Measurements from ENCODE around the gene MUSK.
"Not testable (repeated sequence)": the region's sequence is repeated elsewhere in the genome, so short reads cannot be mapped to it uniquely, and the experiment has no call there.

The MUSK gene

DNA sequence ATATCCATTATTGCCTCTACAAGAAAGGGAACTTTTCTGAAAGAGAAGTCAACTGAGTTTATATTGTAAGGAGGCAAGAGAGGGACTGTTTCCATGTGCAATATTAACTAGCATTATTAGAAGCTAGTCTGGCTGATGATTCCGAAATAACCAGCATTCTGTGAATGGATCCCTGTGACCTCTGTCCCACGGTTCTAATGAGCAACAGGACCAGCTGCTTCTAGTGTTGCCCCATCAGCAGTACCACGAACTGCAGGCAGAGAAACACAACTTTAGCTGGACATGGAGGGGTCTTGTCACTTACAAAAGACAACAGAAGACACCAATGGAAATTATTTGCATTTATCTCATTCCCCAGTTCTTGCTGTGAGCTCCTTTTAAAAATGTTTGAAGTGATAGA, 95.4 kb downstream of the MUSK start:
- DNase-seq = no peak

DNA sequence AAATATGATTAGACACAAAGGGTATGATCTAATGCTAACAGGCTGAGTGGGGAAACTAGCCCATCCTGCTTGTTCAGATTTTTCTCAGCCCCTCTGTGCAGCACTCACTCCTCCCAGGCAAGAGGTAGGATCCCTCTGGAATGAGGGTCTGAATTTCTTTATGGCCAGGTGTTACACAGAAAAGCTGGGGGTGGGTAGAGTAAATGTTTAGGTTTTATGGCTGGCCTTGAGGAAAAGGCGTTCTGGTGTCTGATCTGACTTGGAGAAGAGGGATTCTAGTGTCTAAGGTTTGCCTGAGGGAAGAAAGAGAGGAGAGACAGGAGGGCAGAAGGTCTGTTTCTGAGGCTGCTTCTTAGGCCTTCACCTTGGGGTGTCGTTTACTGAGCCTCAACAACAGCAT, 97.3 kb downstream of the MUSK start:
- no peak for DNase-seq

DNA sequence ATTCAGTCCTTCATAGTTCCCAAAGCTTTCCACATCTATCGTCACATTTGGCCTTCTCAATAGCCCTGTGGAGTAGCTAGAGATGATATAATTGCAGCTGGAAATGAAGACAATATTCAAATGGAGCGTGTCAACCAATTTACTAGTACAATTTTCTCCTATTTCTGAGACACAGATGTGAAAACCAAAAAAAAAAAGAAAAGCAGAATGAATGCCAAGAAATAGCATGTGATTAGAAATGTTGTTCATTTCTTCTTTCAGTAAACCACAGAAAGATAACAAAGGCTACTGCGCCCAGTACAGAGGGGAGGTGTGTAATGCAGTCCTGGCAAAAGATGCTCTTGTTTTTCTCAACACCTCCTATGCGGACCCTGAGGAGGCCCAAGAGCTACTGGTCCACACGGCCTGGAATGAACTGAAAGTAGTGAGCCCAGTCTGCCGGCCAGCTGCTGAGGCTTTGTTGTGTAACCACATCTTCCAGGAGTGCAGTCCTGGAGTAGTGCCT, 99.0 kb downstream of the MUSK start:
- DNase-seq = no peak

DNA sequence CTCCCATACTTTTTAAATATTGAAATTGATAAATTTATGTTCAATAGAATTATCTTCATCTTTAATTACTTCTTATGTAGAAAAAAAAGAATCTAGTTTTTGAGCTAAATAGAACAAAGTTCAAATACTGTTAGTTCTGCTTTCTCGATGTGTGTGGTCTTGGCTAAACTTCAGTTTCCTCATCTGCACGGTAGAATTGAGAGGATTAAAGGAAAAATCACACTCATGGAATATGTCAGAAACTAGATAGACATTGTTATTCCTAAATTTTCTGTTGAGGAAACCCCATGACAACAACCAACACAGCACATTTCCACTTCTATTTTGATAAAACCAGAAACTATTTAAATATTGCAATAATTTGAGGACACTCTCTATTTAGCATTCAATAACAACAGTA, 100.3 kb downstream of the MUSK start:
- DNase-seq = no peak

DNA sequence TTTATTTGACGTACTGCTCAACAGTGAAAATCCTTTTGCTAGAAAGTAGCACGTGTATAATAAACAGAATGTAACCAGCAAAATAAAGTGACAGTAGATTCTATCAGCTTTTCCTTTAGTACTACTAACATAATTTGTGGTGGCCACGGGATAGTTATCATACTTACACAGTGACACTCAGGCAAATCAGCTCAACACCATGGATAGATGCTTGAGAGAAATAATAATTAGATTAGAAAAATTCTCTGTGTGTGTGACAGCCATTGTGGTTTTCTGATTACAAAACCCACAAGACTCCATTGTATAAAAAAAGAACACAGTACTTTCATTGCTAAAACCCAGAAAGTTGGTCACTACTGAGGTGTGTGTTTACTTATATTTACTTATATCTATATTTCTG, 101.1 kb downstream of the MUSK start:
- DNase-seq = no peak

DNA sequence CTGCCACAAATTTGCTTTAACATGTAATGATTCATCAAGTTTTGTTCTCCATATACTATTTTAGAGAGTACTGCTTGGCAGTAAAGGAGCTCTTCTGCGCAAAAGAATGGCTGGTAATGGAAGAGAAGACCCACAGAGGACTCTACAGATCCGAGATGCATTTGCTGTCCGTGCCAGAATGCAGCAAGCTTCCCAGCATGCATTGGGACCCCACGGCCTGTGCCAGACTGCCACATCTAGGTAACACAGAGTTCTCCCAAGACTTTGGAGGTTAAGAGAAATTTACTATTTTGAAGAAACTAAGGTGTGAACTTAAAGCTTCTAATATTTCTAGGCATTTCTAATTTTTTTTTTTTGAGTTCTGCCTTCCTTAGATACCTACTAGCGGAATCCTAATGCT, 107.1 kb downstream of the MUSK start:
- DNase-seq = no peak

DNA sequence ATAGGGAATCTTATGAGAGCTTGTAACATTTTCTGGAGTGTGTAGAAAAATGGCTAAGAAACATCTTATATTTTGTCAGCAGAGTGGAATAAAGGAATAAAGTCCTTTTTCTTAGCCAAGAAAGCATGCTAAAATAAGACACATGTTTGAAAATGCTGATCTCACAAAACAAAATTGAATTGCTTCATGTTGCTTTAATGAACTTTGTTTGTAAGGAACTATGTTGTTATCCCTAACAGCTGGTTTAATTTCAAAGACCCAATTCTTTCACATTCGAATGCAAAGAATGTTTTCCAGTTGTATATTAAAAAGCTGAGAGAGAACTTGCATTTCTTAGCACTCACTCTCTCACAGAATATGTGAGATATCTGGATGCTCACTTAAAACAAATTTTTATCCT, 107.6 kb downstream of the MUSK start:
- DNase-seq = no peak

DNA sequence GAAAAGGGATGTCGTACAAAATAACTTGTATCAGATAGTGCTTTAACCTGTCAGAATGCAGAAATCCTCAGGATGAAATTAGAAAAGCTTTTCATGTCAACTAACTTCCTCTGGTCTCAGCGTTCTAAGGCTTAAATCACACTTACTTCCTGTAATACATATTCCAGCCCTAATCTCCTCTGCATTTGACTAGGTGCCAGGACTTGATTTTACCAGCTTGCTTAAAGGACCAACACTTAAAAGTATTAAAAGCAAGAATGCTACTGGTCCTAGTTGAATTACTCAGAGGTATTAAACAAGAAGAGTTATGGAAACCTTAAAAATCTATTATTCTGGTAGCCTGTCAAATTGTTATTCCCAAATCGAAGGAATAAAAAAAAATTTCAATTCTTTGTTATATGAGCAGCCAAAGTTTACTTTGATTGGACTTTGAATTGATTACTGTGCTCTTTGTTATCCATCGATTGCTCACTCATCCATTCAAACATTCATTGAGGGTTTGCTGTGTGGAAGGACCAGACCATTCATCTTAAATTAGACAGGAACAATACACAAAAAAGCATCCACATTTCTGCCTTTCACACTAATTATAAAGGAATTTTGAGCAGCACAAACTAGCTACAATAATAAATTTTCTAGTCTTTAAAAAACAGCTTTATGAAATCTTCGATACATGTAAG, 108.7 kb downstream of the MUSK start:
- DNase-seq = no peak

DNA sequence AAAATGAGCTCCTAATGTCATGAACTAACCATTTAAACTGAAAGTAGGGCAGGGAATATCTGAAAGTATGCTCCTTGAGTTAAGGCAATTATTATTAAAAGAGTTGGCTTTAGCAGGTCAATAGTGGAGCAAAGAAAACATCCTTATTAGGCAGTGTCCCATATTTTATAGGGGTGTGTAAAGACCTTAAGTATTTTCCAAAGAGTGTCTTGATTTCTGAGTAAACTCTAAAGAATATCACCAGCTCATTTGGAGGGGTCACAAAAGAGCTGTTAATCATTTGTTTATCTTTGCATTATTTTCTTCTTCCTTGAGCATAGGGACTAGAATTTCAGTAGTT, 109.3 kb downstream of the MUSK start:
- no peak for DNase-seq

DNA sequence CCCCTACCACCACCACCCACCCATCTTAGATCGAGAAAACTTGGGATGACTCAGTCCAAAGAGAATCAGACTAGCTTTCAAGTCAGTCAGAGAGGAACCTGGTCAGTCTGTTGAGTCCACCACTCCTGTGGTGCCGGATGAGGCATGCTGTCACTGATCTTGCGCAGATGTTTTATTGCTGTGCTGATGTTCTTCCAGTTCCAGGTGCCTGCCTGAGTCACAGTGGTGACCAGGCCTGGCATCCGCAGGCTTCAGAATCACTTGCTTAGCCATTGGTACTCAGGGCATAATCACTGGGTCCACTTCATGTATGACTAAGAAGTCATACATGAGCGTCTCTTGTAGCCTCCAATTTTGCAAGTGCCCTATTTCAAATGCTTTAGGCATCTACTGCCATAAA, 114.1 kb downstream of the MUSK start:
- no peak for DNase-seq

DNA sequence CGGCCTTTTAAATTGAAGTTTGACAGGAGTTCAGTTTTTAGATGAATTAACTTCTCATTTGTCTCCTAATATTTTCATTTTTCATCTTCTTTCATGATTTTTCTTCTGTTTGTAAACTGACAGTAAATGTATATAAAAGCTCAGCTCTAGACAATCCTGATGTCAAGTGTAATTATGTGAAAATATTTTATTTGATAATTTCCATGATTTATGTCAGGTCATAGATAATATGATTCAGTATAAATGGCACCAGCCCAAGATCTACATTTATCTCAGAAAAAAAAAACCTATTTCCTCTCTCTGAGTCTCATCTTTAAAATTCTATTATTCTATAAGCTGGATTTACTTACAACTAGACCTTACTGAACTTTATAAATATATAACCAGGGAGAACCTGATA, 115.7 kb downstream of the MUSK start:
- no peak for DNase-seq

DNA sequence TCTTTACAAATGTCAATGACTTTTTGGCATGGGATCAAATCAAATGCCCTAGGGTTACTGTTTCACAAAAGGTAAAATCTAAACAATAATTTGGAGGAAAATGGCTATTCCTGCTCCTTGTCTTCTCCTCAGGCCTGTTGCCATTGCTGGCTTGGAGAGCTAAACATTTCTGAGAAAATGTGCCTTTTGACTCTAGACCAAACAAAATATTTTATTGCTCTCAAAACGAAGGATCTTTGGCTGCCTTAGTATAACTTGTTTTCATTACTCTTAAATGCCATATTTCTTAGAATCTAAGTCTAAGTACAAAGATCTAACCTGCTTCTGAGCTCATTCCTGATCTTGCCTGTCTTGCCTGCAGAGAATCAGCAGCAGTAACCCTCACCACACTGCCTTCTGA, 116.6 kb downstream of the MUSK start:
- no peak for DNase-seq

DNA sequence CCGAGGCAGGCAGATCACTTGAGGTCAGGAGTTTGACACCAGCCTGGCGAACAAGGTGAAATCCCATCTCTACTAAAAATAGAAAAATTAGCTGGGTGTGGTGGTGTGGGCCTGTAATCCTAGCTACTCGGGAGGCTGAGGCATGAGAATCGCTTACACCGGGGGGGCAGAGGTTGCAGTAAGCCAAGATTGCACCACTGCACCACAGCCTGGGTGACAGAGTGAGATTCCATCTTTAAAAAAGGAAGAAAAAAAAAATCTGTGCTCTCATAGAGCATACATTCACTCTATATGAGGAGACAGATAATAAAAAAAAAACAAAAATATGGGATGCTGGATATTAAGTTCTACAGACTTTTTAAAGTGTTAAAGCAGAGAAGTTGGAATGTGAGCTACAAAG, 119.8 kb downstream of the MUSK start:
- DNase-seq = not testable (repeated sequence)

DNA sequence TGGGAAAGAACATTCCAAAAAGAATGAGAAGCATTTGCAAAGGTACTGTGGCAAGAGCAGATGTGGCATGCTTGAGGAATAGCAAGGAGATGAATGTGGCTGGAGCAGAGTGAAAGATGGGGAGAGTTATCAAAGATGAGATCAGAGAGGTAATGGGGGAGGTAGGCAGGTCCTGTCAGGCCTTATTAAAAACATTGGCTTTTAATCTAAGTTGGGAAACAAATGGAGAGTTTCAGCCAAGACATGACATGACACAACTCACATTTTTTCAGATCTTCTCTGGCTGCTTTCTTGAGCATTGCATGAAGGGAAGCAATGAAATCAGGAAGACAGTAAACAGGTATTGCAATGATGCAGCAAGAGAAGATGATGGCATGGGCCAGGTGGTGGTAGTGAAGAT, 120.3 kb downstream of the MUSK start:
- DNase-seq = no peak

DNA sequence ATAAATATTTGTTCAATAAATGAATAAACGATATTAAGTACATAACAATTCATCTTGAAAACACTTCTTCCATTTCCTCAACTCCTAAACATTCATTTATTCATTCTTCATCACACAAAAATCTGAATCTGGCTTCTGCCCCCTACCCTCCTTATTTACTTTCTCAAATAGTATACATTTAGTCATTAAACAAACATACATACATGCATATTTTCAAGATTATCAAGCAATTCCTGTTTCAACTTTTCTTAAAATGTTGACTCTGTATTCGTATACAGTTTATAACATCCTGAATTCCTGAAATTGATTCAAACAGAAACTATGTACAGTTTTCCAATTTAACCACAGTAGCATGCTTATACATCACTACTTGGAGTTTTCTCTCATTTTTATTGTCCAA, 129.0 kb downstream of the MUSK start:
- DNase-seq = no peak

DNA sequence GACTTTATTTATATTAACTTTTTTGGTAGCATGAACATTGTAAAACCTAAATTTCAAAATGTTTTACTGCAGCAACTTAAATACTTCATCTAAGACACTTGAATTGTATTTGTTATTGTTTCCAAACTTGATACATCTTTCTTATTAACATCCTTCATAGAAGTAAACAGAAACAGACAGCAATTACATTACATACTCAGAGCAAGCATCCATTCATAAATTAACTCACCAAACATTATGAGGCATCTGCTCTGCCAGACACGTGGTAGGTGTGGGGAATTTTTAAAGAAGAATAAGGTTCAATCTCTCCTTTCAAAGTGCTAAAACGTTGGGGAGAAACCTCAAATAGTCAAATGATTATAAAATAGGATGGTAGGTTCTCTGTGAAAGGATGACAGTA, 130.8 kb downstream of the MUSK start:
- DNase-seq = no peak

DNA sequence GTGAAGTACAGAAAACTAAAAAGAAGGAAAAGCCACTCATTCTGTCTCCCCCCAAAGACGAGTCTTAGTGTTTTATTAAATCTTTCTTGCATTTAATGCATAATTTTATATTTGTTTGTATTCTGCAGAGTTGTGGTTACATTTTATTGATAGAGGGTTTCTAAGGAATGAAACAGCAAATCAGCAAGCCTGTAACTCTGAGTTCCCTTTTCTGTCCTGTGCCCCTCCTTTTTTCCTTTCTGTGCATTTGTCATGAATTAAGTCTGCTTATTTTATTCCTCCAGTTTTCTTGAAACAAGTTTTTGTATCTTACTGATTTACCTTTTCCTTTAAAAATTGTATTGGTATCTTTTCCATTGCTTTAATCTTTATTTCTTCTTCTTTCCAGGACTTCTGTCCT, 132.8 kb downstream of the MUSK start:
- DNase-seq = no peak

DNA sequence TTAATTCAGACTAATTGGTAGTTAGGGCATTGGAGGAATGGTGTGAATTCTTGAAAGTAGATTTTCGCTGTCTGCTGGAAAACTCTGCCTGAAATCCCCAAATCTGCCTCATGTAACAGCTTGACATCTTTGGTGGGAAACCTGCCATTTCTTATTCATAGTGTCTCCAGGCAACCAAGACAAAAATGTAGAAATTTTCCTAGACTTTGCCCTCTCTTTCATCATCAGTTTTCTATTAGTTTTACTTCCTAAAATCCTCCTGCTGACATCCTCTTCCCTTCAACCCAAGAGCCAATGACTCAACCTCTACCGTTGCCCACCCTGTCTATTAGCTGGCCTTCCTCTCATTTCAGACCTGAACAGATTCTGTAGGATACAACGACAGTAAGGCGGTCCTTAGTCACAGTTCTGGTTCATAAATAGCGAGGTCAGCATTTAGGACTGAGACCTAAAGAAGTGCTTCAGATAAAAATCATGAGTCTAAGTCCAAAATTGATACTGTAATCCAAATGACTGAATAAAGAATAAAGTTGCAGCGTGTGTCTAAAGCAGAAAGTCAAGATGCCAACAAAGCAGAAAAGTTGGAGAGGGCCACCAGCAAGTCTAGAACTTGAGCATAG, 133.9 kb downstream of the MUSK start:
- no peak for DNase-seq

DNA sequence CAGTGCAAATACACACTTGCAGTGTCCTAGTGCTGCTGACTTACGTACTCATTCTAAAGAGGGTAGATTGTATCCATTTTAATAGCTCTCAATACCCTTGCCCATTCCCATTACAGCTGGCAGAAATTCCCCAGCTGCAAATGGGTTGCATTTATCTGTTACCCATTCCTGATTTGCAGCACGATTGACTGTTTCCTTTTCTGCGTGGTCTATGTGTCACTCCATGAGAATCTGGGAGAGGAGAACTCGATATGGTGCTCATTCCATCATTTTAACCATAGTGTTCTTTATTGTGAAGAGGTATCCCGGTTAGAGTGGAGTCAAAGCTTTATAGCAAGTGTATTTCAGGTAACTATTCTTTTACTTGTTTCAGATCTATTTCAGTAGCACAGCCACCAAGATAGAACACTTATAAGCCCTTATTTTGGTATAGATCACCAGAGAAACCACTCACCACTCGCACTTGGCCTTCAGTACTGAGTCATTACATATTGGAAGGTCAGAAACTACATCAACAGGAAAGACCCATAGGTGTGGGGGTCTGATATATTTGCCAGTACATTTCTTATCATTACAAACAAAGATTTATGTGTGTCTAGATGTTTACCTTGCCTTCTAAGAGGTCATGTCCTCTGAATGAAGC, 139.5 kb downstream of the MUSK start:
- no peak for DNase-seq

DNA sequence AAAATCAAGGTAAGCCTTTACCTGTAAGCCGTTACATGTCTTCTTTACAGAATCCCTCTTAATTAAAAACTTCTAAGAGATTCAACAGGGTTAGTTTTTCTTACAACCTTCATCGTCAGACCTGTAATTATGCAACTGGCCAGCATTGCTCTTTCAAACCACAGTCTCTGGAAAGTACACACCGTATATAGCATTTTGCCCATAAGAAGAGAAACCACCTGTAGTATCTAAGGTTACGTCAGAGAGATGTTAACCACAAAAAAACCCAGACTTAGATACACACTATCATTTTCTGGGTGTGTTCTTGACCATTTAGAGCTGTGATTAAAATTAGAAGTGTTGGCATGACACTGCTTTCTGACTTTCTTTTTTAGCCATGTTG, 140.0 kb downstream of the MUSK start:
- DNase-seq = no peak

DNA sequence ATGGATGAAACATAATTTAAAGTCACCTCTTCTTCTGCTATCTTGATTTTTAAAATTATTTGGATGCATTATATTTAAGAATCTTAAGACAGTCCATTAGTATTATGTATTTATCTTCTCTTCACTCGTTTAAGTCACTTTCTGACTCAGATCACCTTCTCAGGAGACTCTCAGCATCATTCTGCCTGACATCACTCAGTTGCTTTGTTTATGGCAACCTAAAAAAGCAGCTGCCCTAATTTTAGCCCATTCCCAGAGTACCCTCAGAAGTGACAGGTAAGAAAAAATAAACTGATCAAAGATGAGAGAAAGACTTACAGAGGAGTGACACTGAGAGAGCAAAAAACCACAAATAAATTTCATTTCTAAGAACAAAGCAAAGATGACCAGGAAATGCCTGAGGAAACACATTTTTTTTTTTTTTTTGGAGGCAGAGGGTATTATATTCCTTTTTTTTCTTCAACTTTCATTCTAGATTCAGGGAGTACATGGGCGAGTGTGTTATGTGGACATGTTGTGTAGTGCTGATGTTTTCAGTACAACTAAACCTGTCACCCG, 140.5 kb downstream of the MUSK start:
- DNase-seq = no peak

DNA sequence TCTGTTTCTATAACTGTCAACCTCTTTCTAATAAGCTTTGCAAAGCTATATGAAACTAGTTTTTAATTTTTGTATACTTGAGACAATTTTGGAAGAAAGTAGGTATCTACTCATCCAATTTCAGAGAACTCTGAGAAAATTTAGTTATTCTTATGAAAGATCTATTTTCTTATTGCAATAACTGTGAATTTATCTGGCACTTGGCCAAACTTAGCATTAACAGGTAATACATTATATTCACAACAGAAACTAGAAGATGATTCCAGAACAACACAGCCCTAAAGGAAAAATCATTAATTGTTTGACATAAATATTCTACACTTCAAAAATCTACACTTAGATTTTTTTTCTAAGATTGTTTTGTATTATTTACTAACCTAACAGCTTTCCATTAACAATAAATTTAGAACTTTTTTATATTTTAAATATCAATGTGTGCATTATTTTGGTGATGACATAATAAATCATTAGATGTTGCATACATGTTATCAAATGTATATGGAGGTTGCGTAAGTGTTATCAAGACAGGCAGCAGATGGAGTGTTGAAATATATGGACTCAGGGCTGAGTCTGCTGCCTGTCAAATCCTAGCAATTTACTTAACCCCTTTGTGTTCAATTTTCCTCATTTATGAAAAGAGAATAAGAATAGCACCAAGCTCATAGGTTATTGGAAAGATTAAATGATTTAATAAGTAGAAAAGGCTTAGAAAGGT, 141.8 kb downstream of the MUSK start:
- DNase-seq = no peak

DNA sequence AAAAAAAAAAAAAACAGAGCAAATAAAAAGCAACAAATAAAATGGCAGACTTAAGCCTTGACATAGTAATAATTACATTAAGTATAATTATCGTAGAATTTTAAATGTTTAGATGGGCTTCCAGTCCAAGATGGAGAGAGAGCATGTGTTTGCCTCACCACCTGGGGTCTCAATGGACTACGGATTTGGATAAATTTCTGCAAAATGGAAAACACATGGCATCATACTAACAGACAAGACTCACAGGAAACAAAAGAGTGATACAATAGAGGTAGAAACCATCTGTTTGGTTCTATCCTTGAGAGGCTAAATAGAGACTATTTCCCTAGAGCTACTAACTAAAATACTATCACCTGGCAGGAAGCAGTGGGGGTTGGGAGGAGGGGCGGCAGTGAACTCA, 144.3 kb downstream of the MUSK start:
- DNase-seq = no peak

DNA sequence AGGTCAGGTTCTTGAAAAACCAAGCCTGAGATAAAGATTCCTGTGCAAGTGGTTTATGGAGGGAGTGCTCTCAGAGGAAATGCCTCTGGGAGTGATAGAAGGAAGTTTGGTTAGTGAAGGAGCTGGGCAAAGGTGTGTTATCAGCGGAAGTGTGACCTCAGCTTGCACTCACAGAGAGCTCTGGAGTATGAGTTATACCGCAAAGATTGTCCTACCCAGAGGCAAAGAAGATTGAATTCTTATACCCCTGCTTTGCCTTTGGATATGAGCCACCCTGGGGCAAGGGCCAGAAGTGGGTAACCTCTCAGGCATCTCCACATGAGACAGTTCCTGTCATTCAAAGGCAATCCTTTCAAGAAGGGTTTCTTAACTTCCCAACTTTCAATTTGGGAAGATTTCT, 145.6 kb downstream of the MUSK start:
- DNase-seq = no peak

Data from AML-193 (cell line).